Measurements from ENCODE around the gene ATP6V0A1. TPM values are rescaled to one million over a fixed set of nuclear protein-coding genes. Genes with fewer than 3 reads are reported as not detected.

Gene ATP6V0A1
- total RNA-seq, 1 donor from 2014 or later = 66.8 TPM

Small RNA genes lying within 50 kb of the gene (small RNA-seq; reads per million reads assigned to genes)
- gene MIR548AT (0.30 reads per million, percentile 31 among the genes with 10 or more reads in this experiment), gene RNU7-97P (not detected)

Other genes starting within 250 kb of the ATP6V0A1 start
- 31.3 TPM for gene STAT5B, start 182.5 kb upstream of the ATP6V0A1 start, total RNA-seq
- 18.3 TPM for gene STAT5A, start 170.4 kb upstream of the ATP6V0A1 start, total RNA-seq
- gene STAT3, start 70.4 kb upstream of the ATP6V0A1 start, total RNA-seq = 44.9 TPM
- 238 TPM for gene CAVIN1, start 35.6 kb upstream of the ATP6V0A1 start, total RNA-seq
- 14.1 TPM for gene NAGLU, start 77.4 kb downstream of the ATP6V0A1 start, total RNA-seq
- gene HSD17B1, start 94.0 kb downstream of the ATP6V0A1 start, total RNA-seq = 1.6 TPM
- gene COASY, start 103.3 kb downstream of the ATP6V0A1 start, total RNA-seq = 6.3 TPM
- gene MLX, start 108.2 kb downstream of the ATP6V0A1 start, total RNA-seq = 21.9 TPM
- gene PSMC3IP, start 118.9 kb downstream of the ATP6V0A1 start, total RNA-seq = 2.1 TPM
- 47.5 TPM for gene RETREG3, start 150.5 kb downstream of the ATP6V0A1 start, total RNA-seq
- gene TUBG1, start 150.8 kb downstream of the ATP6V0A1 start, total RNA-seq = 13.0 TPM
- 1.6 TPM for gene TUBG2, start 200.4 kb downstream of the ATP6V0A1 start, total RNA-seq
- gene PLEKHH3, start 218.1 kb downstream of the ATP6V0A1 start, total RNA-seq = 20.4 TPM
- 0.52 TPM for gene CCR10, start 223.0 kb downstream of the ATP6V0A1 start, total RNA-seq
- gene CNTNAP1, start 223.7 kb downstream of the ATP6V0A1 start, total RNA-seq = 8.9 TPM